K562 (cell line): Measurements from ENCODE around the gene AKAP12.
A peak's percentile ranks its signal among the peaks of the same experiment; 100 is the strongest.

Experiments
- BHLHE40 ChIP-seq: IDR thresholded peaks from 2 replicates; pipeline ENCODE4 v1.6.1; 2011; ENCODE audit warnings: low read length, improper control_type of control experiment
- CEBPB ChIP-seq: fragments of 450-650 bp; IDR thresholded peaks from 2 replicates; pipeline ENCODE4 v1.6.1; 2016; ENCODE audit warnings: missing genetic modification characterization, missing compliant biosample characterization
- E4F1 ChIP-seq: fragments of 250-450 bp; sonication (Bioruptor Pico); IDR thresholded peaks from 2 replicates; pipeline ENCODE4 v1.5.0; 2021; ENCODE audit warnings: mild to moderate bottlenecking, borderline replicate concordance
- HIVEP1 ChIP-seq: fragments of 250-450 bp; sonication (Bioruptor Pico); IDR thresholded peaks from 2 replicates; pipeline ENCODE4 v1.4.0; 2020; ENCODE audit warnings: mild to moderate bottlenecking
- POLR2A ChIP-seq: fragments of 450-650 bp; conservative IDR thresholded peaks from 2 replicates; pipeline ENCODE4 v1.6.1; 2016
- RBFOX2 ChIP-seq: fragments of 200-400 bp; formaldehyde crosslinking; IDR thresholded peaks from 2 replicates; pipeline ENCODE4 v1.6.1; 2017; ENCODE audit warnings: low read depth, mild to moderate bottlenecking, low read length, moderate library complexity
- RBM14 ChIP-seq: fragments of 200-400 bp; formaldehyde crosslinking; IDR thresholded peaks from 2 replicates; pipeline ENCODE4 v1.6.1; 2018; ENCODE audit warnings: low read depth, mild to moderate bottlenecking, low read length, moderate library complexity, borderline replicate concordance; ENCODE audit not compliant: insufficient read depth
- SMARCB1 ChIP-seq: IDR thresholded peaks from 2 replicates; pipeline ENCODE4 v1.6.1; 2011; ENCODE audit warnings: improper control_type of control experiment, low read depth; ENCODE audit not compliant: insufficient read length
- SRSF1 ChIP-seq: fragments of 200-400 bp; formaldehyde crosslinking; IDR thresholded peaks from 2 replicates; pipeline ENCODE4 v1.6.1; 2017; ENCODE audit warnings: mild to moderate bottlenecking, low read depth, low read length, moderate library complexity
- XRCC5 ChIP-seq: fragments of 200-400 bp; formaldehyde crosslinking; IDR thresholded peaks from 2 replicates; pipeline ENCODE4 v1.6.1; 2017; ENCODE audit warnings: low read depth, mild to moderate bottlenecking, low read length
- ZFP1 ChIP-seq: fragments of 450-650 bp; formaldehyde crosslinking; IDR thresholded peaks from 2 replicates; pipeline ENCODE4 v1.4.0; 2020; ENCODE audit warnings: mild to moderate bottlenecking, mixed read lengths
- ZNF586 ChIP-seq: fragments of 450-650 bp; formaldehyde crosslinking; conservative IDR thresholded peaks from 2 replicates; pipeline ENCODE4 v1.4.0; 2020; ENCODE audit warnings: mild to moderate bottlenecking, moderate library complexity
- TF ChIP-seq, protein P1 (sequence below), 3 experiments: IDR thresholded peaks in 2 of 3; conservative IDR thresholded peaks in 1 of 3; 2 replicates each; pipeline ENCODE4 v1.5.1; 2011 to 2012; ENCODE audit warnings: low read length in 3 of 3, mild to moderate bottlenecking in 3 of 3, control low read depth in 2 of 3, improper control_type of control experiment in 1 of 3, inconsistent platforms in 1 of 3, low read depth in 1 of 3, mixed read lengths in 1 of 3, moderate library complexity in 1 of 3; ENCODE audit not compliant: insufficient read depth in 2 of 3

- no peak for TF ChIP-seq HIVEP1
- TF ChIP-seq RBFOX2, result no peak
- no peak for TF ChIP-seq RBM14
- no peak for TF ChIP-seq XRCC5
- no peak for TF ChIP-seq SMARCB1
- TF ChIP-seq ZNF586, result no peak
- no peak for TF ChIP-seq E4F1 (CRISPR knock-in tag)
- no peak for TF ChIP-seq ZFP1
- TF ChIP-seq POLR2A, result no peak
- TF ChIP-seq, protein P1, sequence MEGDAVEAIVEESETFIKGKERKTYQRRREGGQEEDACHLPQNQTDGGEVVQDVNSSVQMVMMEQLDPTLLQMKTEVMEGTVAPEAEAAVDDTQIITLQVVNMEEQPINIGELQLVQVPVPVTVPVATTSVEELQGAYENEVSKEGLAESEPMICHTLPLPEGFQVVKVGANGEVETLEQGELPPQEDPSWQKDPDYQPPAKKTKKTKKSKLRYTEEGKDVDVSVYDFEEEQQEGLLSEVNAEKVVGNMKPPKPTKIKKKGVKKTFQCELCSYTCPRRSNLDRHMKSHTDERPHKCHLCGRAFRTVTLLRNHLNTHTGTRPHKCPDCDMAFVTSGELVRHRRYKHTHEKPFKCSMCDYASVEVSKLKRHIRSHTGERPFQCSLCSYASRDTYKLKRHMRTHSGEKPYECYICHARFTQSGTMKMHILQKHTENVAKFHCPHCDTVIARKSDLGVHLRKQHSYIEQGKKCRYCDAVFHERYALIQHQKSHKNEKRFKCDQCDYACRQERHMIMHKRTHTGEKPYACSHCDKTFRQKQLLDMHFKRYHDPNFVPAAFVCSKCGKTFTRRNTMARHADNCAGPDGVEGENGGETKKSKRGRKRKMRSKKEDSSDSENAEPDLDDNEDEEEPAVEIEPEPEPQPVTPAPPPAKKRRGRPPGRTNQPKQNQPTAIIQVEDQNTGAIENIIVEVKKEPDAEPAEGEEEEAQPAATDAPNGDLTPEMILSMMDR (IDR thresholded peaks at IDR 0.05 in 2 of 3, conservative IDR thresholded peaks at IDR 0.05 in 1 of 3; ENCODE audit: insufficient read depth in 2 of 3, low read depth in 1 of 3, low read length in 3 of 3), result no peak; a peak in 1 of 6 replicates
- 0 out of 2 replicates have a peak, but pooled peaks have one; percentile 14 for TF ChIP-seq BHLHE40
- no peak for TF ChIP-seq SRSF1
- TF ChIP-seq CEBPB, result no peak
These were observed 112.9 kb downstream of the AKAP12 start for GRCh38 chr6:151352410-151353396.
